Cardiac fibroblast (primary cell): ENCODE measurements around the gene RCE1.

Experiments used
- DNase-seq, 2 donors: peaks; one replicate each; pipeline versions ENCODE4 v3.0.0 to v3.0.0-alpha.2; 2010; ENCODE audit warnings: low read depth in 2 of 2
- H3K4me3 ChIP-seq, 2 donors: replicated peaks in 1 of 2; 1 replicate in 1 of 2; 2 replicates in 1 of 2; pipeline ENCODE4 v1.5.1; 2011; ENCODE audit warnings: low read depth in 2 of 2, low read length in 2 of 2, mild to moderate bottlenecking in 2 of 2, moderate library complexity in 1 of 2
- TF ChIP-seq, protein P1 (sequence below): IDR thresholded peaks from one replicate; pipeline ENCODE4 v1.5.1; 2011; ENCODE audit warnings: low read depth, mild to moderate bottlenecking, low read length, inconsistent platforms

The RCE1 gene

DNA sequence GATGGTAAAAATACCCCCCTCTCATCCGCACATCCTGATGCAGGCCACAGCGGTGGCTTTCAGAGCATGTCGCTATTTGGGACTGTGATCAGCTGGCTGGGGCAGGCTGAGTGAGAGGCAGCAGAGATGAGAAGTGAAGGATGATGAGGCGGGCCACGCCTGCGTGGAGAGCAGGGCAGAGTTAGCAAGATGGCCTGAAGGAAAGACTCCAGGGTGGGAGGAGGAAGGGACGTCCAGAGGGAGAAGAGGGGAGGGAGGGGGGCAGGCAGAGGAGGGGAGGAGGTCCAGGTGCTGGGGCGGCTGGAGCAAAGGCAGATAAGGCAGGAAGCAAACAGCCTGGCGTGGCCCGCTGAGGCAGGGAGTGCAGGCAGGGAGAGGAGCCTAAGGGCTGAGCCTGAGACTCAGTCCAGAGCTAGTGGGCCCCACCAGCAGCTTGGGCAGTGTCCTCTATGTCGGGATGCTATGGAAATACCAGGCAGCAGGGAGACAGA lies 42.8 kb downstream of the RCE1 start:
- DNase-seq, result no peak
- TF ChIP-seq, protein P1, sequence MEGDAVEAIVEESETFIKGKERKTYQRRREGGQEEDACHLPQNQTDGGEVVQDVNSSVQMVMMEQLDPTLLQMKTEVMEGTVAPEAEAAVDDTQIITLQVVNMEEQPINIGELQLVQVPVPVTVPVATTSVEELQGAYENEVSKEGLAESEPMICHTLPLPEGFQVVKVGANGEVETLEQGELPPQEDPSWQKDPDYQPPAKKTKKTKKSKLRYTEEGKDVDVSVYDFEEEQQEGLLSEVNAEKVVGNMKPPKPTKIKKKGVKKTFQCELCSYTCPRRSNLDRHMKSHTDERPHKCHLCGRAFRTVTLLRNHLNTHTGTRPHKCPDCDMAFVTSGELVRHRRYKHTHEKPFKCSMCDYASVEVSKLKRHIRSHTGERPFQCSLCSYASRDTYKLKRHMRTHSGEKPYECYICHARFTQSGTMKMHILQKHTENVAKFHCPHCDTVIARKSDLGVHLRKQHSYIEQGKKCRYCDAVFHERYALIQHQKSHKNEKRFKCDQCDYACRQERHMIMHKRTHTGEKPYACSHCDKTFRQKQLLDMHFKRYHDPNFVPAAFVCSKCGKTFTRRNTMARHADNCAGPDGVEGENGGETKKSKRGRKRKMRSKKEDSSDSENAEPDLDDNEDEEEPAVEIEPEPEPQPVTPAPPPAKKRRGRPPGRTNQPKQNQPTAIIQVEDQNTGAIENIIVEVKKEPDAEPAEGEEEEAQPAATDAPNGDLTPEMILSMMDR, result no peak
- no peak overlapping the region for H3K4me3 ChIP-seq

GRCh38 chr11:66886671-66887221 lies 43.5 kb downstream of the RCE1 start:
- TF ChIP-seq, protein P1, result no peak
- no peak overlapping the region for H3K4me3 ChIP-seq
- DNase-seq, result peak; percentile 86

GRCh38 chr11:66887526-66887925 lies 44.3 kb downstream of the RCE1 start:
- no peak overlapping the region for H3K4me3 ChIP-seq
- DNase-seq, result no peak
- TF ChIP-seq, protein P1, result no peak

GRCh38 chr11:66888282-66888681 lies 45.0 kb downstream of the RCE1 start:
- no peak overlapping the region for H3K4me3 ChIP-seq
- TF ChIP-seq, protein P1, result no peak
- DNase-seq, result no peak

DNA sequence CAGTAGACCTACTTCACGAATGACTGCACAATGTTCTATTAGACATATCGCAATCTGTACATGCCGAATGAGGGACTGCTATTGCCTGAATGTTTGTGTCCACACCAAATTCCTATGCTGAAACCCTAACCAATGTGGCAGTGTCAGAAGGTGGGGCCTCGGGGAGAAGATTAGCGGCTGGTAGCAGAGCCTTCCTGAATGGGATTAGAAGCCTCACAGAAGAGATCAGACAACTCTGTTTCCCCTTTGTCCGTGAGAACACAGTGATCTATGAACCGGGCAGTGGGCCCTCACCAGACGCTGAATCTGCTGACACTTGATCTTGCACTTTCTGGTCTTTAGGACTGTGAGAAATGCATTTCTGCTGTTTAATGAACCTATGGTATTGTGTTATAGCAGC lies 46.7 kb downstream of the RCE1 start:
- TF ChIP-seq, protein P1, result no peak
- no peak overlapping the region for H3K4me3 ChIP-seq
- DNase-seq, result no peak

DNA sequence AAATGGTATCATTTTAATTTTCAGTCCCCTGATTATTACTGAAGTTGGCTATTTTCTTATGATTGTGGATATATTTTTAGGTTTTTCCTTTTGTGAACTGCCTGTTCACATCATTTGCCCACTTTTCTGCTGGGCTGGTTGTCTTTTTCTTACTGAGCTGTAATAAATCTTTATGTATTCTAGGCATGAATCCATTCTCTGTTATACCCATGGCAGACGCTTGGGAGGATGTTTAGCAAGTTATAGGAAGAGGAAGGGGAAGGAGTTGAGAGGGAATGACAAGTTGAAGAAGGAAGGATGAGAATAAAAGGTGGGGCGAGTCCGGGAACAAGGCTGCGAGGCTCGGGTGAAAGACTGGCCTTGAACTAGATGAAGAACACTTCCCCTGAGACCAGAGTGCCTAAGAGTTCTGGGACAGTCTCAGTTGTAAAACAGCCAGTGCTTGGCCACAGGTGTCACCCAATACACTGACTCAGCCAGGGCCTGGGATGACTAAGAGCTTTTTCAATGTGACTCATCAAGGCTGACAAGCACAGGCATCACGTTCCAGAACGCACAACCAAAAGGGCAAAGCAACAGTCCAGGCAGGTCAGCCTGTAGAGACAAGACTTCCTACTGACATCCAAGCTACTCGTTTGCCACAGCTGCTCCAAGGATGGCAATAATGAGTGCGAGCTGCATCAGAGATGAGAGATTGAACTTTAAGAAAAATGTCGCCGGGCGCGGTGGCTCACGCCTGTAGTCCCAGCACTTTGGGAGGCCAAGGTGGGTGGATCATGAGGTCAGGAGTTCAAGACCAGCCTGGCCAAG lies 48.8 kb downstream of the RCE1 start:
- H3K4me3 ChIP-seq, result no peak overlapping the region
- TF ChIP-seq, protein P1, result no peak
- DNase-seq, result peak; percentile 86 to 97

DNA sequence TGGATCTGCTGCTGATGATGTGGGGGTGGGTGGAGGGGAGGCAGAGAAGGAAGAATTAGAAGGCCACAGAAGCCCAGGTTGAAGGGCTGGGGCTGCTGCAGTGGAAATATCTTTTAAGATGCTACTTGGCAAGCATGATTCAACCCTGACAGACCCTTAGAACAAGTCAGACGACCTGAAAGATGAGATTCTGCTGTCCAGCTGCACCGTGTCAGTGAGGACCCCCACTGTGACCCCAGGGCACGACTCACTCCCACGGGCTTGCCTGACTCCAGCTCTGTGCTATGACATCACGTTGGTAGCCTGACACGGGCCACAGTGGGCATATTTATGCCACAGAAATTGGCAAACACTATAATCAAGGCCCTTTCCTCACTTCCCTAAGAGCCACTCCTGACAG lies 49.7 kb downstream of the RCE1 start:
- TF ChIP-seq, protein P1, result no peak
- no peak overlapping the region for H3K4me3 ChIP-seq
- no peak for DNase-seq
